ENCODE data around the gene YARS2. TPM values are rescaled to one million over a fixed set of nuclear protein-coding genes. Genes with fewer than 3 reads are reported as not detected.

The YARS2 gene
- total and polyA plus RNA-seq, 9 of the 15 experiments (the other 6 are each of a cell fraction or from before 2014, with no cell fraction given), result 15.2 to 40.9 (median 28.7) TPM

GRCh38 chr12:32755654-32756475, at the start of gene YARS2 (continued):
- TF ChIP-seq CCNT2 (IDR thresholded peaks at IDR 0.05; ENCODE audit: borderline replicate concordance, extremely low read depth, insufficient read length, low read depth, low read length) (no peak), EP400 (IDR thresholded peaks at IDR 0.05) (peak; percentile 68), SPI1 (IDR thresholded peaks at IDR 0.05; ENCODE audit: borderline replicate concordance, low read depth, low read length) (no peak), CBFA2T3 (IDR thresholded peaks at IDR 0.05) (no peak), BCL6 (CRISPR knock-in tag; IDR thresholded peaks at IDR 0.05) (no peak), POLR2H (tag; IDR thresholded peaks at IDR 0.05; ENCODE audit: low read depth) (peak; percentile 86), RBM15 (IDR thresholded peaks at IDR 0.05; ENCODE audit: insufficient read depth, low read length) (no peak), HDAC3 (IDR thresholded peaks at IDR 0.05; ENCODE audit: borderline replicate concordance, partially characterized antibody) (peak; percentile 78), THRB (CRISPR knock-in tag; conservative IDR thresholded peaks at IDR 0.05) (no peak), GABPA (tag; conservative IDR thresholded peaks at IDR 0.05; ENCODE audit: low read depth) (no peak), ZZZ3 (IDR thresholded peaks at IDR 0.05) (no peak), NFE2L1 (tag; IDR thresholded peaks at IDR 0.05; ENCODE audit: borderline replicate concordance, low read depth) (no peak), TSC22D4 (tag; IDR thresholded peaks at IDR 0.05) (no peak), SMARCB1 (IDR thresholded peaks at IDR 0.05; ENCODE audit: insufficient read length, low read depth) (no peak), XRCC4 (IDR thresholded peaks at IDR 0.05; ENCODE audit: extremely low read depth, insufficient read depth, insufficient read length) (no peak), ZC3H8 (IDR thresholded peaks at IDR 0.05) (no peak), SMC3 (conservative IDR thresholded peaks at IDR 0.05; ENCODE audit: insufficient read depth, low read depth, low read length) (peak; percentile 75), POLR3G (IDR thresholded peaks at IDR 0.05; ENCODE audit: extremely low read depth, insufficient read length, insufficient replicate concordance) (no peak), PHF21A (IDR thresholded peaks at IDR 0.05; ENCODE audit: borderline replicate concordance, low read depth) (no peak), ARID3B (CRISPR knock-in tag; IDR thresholded peaks at IDR 0.05; ENCODE audit: borderline replicate concordance) (no peak), THRAP3 (IDR thresholded peaks at IDR 0.05; ENCODE audit: borderline replicate concordance) (peak; percentile 76; the same call in 1 of the 2 replicates), HDAC6 (IDR thresholded peaks at IDR 0.05; ENCODE audit: low read depth, low read length) (no peak)
- TF ChIP-seq, protein P1, sequence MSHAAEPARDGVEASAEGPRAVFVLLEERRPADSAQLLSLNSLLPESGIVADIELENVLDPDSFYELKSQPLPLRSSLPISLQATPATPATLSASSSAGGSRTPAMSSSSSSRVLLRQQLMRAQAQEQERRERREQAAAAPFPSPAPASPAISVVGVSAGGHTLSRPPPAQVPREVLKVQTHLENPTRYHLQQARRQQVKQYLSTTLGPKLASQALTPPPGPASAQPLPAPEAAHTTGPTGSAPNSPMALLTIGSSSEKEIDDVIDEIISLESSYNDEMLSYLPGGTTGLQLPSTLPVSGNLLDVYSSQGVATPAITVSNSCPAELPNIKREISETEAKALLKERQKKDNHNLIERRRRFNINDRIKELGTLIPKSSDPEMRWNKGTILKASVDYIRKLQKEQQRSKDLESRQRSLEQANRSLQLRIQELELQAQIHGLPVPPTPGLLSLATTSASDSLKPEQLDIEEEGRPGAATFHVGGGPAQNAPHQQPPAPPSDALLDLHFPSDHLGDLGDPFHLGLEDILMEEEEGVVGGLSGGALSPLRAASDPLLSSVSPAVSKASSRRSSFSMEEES (CRISPR knock-in tag; IDR thresholded peaks at IDR 0.05), result no peak
- TF ChIP-seq, protein P2, sequence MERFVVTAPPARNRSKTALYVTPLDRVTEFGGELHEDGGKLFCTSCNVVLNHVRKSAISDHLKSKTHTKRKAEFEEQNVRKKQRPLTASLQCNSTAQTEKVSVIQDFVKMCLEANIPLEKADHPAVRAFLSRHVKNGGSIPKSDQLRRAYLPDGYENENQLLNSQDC (CRISPR knock-in tag; IDR thresholded peaks at IDR 0.05), result peak; percentile 37; the same call in 1 of the 2 replicates

Data from K562 (cell line).